CD14-positive monocyte (primary cell): ENCODE measurements around the gene TP53I13. TPM values are rescaled to one million over a fixed set of nuclear protein-coding genes. Genes with fewer than 3 reads are reported as not detected.

Source experiments
- DNase-seq, 3 donors: peaks; one replicate each; pipeline ENCODE4 v3.0.0-alpha.2; 2011 to 2022
- H2AFZ ChIP-seq: 2 replicates; pipeline ENCODE4 v1.6.0; 2012; ENCODE audit warnings: mild to moderate bottlenecking, low read depth, low read length, inconsistent platforms; ENCODE audit not compliant: insufficient read depth, poor library complexity, severe bottlenecking
- H3K27ac ChIP-seq, 2 donors: 1 replicate in 1 of 2; 2 replicates in 1 of 2; pipeline ENCODE4 v1.5.1; 2012 to 2013; ENCODE audit warnings: low read length in 2 of 2, control low read depth in 1 of 2, inconsistent platforms in 1 of 2, low read depth in 1 of 2, mild to moderate bottlenecking in 1 of 2
- H3K27me3 ChIP-seq, 2 donors: one replicate each; pipeline versions ENCODE4 v1.6.0 to v1.6.1; 2011 to 2013; ENCODE audit warnings: low read length in 2 of 2; ENCODE audit not compliant: control insufficient read depth in 2 of 2, insufficient read depth in 2 of 2
- H3K36me3 ChIP-seq, 2 donors: replicated peaks in 1 of 2; 1 replicate in 1 of 2; 2 replicates in 1 of 2; pipeline versions ENCODE4 v1.5.1 to v1.6.1; 2012 to 2013; ENCODE audit warnings: low read length in 2 of 2, control low read depth in 1 of 2, inconsistent platforms in 1 of 2, mild to moderate bottlenecking in 1 of 2; ENCODE audit not compliant: insufficient read depth in 2 of 2, control insufficient read depth in 1 of 2
- H3K4me1 ChIP-seq, 2 donors: 1 replicate in 1 of 2; 2 replicates in 1 of 2; pipeline versions ENCODE4 v1.5.1 to v1.6.1; 2012 to 2013; ENCODE audit warnings: low read length in 2 of 2, control low read depth in 1 of 2, inconsistent platforms in 1 of 2, mild to moderate bottlenecking in 1 of 2, moderate library complexity in 1 of 2; ENCODE audit not compliant: insufficient read depth in 2 of 2, control insufficient read depth in 1 of 2
- H3K4me2 ChIP-seq: replicated peaks from 2 replicates; pipeline ENCODE3; 2012; ENCODE audit warnings: low read length, moderate library complexity, mild to moderate bottlenecking; ENCODE audit not compliant: poor library complexity, severe bottlenecking; ENCODE audit errors: extremely low read depth
- H3K4me3 ChIP-seq, 3 experiments: fragments of 200-600 bp in 1 of 3; sonication (generic) in 1 of 3; replicated peaks in 1 of 3; 1 replicate in 2 of 3; 2 replicates in 1 of 3; pipeline ENCODE4 v1.5.1; 2011 to 2013; ENCODE audit warnings: low read length in 3 of 3, mild to moderate bottlenecking in 3 of 3, control low read depth in 2 of 3, low read depth in 2 of 3, inconsistent platforms in 1 of 3, moderate library complexity in 1 of 3
- H3K79me2 ChIP-seq: 2 replicates; pipeline ENCODE4 v1.6.0; 2012; ENCODE audit warnings: mild to moderate bottlenecking, control low read depth, inconsistent platforms, low read length, moderate library complexity; ENCODE audit not compliant: insufficient read depth
- H3K9ac ChIP-seq: 2 replicates; pipeline ENCODE4 v1.6.0; 2017; ENCODE audit warnings: low read length, mild to moderate bottlenecking; ENCODE audit not compliant: insufficient read depth, poor library complexity, severe bottlenecking
- H3K9me3 ChIP-seq, 2 donors: replicated peaks in 1 of 2; 1 replicate in 1 of 2; 2 replicates in 1 of 2; pipeline versions ENCODE4 v1.5.1 to v1.6.1; 2012 to 2013; ENCODE audit warnings: low read length in 2 of 2, control low read depth in 1 of 2; ENCODE audit not compliant: control insufficient read depth in 1 of 2, insufficient read depth in 1 of 2
- H4K20me1 ChIP-seq: 2 replicates; pipeline ENCODE4 v1.6.0; 2012; ENCODE audit warnings: mild to moderate bottlenecking, low read length, control low read depth, moderate library complexity; ENCODE audit not compliant: insufficient read depth
- H3K27ac Mint-ChIP-seq, 7 donors: one replicate each; pipeline ENCODE4 v1.8.0; 2020; ENCODE audit warnings: mild to moderate bottlenecking in 7 of 7, mixed read lengths in 7 of 7, moderate library complexity in 6 of 7, inconsistent platforms in 2 of 7
- H3K27me3 Mint-ChIP-seq, 3 donors: one replicate each; pipeline ENCODE4 v1.8.0; 2021 to 2022; ENCODE audit warnings: low read depth in 3 of 3, mild to moderate bottlenecking in 3 of 3, mixed read lengths in 3 of 3, moderate library complexity in 3 of 3, inconsistent platforms in 1 of 3
- H3K36me3 Mint-ChIP-seq, 2 donors: one replicate each; pipeline ENCODE4 v1.8.0; 2020; ENCODE audit warnings: mixed read lengths in 2 of 2, inconsistent platforms in 1 of 2, mild to moderate bottlenecking in 1 of 2
- H3K4me1 Mint-ChIP-seq: one replicate; pipeline ENCODE4 v1.8.0; 2020; ENCODE audit warnings: mild to moderate bottlenecking, mixed read lengths
- H3K4me3 Mint-ChIP-seq, 2 donors: one replicate each; pipeline ENCODE4 v1.8.0; 2020; ENCODE audit warnings: mild to moderate bottlenecking in 2 of 2, mixed read lengths in 2 of 2, moderate library complexity in 1 of 2
- H3K9me3 Mint-ChIP-seq, 7 donors: one replicate each; pipeline ENCODE4 v1.8.0; 2020 to 2022; ENCODE audit warnings: mixed read lengths in 7 of 7, mild to moderate bottlenecking in 6 of 7, moderate library complexity in 6 of 7, inconsistent platforms in 2 of 7
- WGBS: methylation state at CpG from one replicate; pipeline ENCODE4 v1.1.5; 2013; ENCODE audit warnings: missing lambda C conversion rate; ENCODE audit not compliant: insufficient coverage; 5-methylcytosine and 5-hydroxymethylcytosine counted together
- intact Hi-C, 2 donors: fragments of 100-400 bp; cut with micrococcal nuclease; formaldehyde crosslinking; loops; one replicate each; pipeline versions ENCODE4 v1.15.0 to v1.15.1; 2023
- polyA plus RNA-seq, 3 donors: library from polyadenylated mRNA; depleted of rRNA in 1 of 3; unstranded in 2 of 3; stranded (reverse) in 1 of 3; fragments of 300-500 nt in 2 of 3; fragments of >200 nt in 1 of 3; fragmentation: Illumina TruSeq in 2 of 3; gene quantifications; 1 replicate in 2 of 3; 2 replicates in 1 of 3; pipeline ENCODE4 v1.2.3, GENCODE V29; 2012 to 2021
- TF ChIP-seq, protein P1 (sequence below): fragments of 200-600 bp; IDR thresholded peaks from one replicate; pipeline ENCODE4 v1.8.0; 2022; ENCODE audit warnings: antibody characterized with exemption, mild to moderate bottlenecking

TP53I13 gene
- polyA plus RNA-seq, 3 donors, result 9.4 to 58.6 (median 14.4) TPM

GRCh38 chr17:29561554-29562517 lies 6.7 kb upstream of the TP53I13 start:
- H3K79me2 ChIP-seq, result peaks cover 36% of the 10 kb centered on the region
- H2AFZ ChIP-seq, result peak overlapping the region; percentile 45
- no peak overlapping the region for H3K4me3 ChIP-seq
- TF ChIP-seq, protein P1, sequence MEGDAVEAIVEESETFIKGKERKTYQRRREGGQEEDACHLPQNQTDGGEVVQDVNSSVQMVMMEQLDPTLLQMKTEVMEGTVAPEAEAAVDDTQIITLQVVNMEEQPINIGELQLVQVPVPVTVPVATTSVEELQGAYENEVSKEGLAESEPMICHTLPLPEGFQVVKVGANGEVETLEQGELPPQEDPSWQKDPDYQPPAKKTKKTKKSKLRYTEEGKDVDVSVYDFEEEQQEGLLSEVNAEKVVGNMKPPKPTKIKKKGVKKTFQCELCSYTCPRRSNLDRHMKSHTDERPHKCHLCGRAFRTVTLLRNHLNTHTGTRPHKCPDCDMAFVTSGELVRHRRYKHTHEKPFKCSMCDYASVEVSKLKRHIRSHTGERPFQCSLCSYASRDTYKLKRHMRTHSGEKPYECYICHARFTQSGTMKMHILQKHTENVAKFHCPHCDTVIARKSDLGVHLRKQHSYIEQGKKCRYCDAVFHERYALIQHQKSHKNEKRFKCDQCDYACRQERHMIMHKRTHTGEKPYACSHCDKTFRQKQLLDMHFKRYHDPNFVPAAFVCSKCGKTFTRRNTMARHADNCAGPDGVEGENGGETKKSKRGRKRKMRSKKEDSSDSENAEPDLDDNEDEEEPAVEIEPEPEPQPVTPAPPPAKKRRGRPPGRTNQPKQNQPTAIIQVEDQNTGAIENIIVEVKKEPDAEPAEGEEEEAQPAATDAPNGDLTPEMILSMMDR, result no peak
- Mint-ChIP-seq H3K36me3 (peaks cover 14 to 15% of the 10 kb centered on the region in 2 donors), H3K27ac (peak overlapping the region; percentile 36 to 82 (median 63)), H3K27me3 (peaks cover 0 to 5% (median 0%) of the 10 kb centered on the region in 3 donors), H3K4me3 (peak overlapping the region; percentile 21 to 73), H3K4me1 (peaks cover 64% of the 10 kb centered on the region), H3K9me3 (no peaks in the 10 kb centered on the region)
- no peaks in the 10 kb centered on the region for H3K27me3 ChIP-seq
- peak overlapping the region; percentile 23 for H3K4me2 ChIP-seq
- 22% methylated on average over 8 of the region's 17 CpGs for WGBS
- H3K27ac ChIP-seq, result peak overlapping the region in 1 of 2 donors; percentile 38
- H3K9me3 ChIP-seq, result no peaks in the 10 kb centered on the region
- peak in 2 of 3 donors; percentile 44 to 55 for DNase-seq
- peaks cover 53 to 54% of the 10 kb centered on the region in 2 donors for H3K4me1 ChIP-seq
- intact Hi-C loops, result loop anchor here (10.0 kb wide), 2 partner anchors 53 to 197 kb away; no protein-coding TSS in a partner anchor
- H4K20me1 ChIP-seq, result peaks cover 5% of the 10 kb centered on the region
- no peak overlapping the region for H3K9ac ChIP-seq
- no peaks in the 10 kb centered on the region for H3K36me3 ChIP-seq

DNA sequence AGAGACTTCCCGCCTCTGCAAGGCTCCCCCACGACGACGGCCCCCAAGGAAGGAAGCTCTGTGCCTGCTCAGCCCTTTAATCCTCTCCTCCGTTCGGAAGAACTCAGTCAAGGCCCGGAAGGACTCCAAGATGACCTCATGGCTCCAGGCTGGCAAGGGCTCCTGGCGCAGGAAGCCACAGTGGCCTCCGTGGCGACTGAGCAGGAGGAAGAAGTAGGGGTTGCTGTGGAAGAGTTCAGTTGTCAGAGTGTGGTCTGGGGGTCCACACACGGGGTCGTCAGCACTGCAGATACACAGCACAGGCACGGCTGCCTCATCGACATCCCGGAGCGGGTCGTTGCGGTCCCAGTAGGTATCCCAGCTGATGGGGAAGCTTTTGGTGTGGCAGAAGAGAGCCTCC lies 5.9 kb upstream of the TP53I13 start:
- peaks cover 36% of the 10 kb centered on the region for H3K79me2 ChIP-seq
- Mint-ChIP-seq H3K27me3 (peaks cover 0 to 5% (median 0%) of the 10 kb centered on the region in 3 donors), H3K9me3 (no peaks in the 10 kb centered on the region), H3K4me3 (peak overlapping the region in 1 of 2 donors; percentile 21), H3K4me1 (peaks cover 64% of the 10 kb centered on the region), H3K36me3 (peaks cover 14 to 15% of the 10 kb centered on the region in 2 donors), H3K27ac (peak overlapping the region in 6 of 7 donors; percentile 24 to 82 (median 61))
- H3K4me3 ChIP-seq, result no peak overlapping the region
- no peak overlapping the region for H3K9ac ChIP-seq
- peak overlapping the region in 1 of 2 donors; percentile 38 for H3K27ac ChIP-seq
- TF ChIP-seq, protein P1, result no peak
- no peak overlapping the region for H3K4me2 ChIP-seq
- intact Hi-C loops, result loop anchor here (10.0 kb wide), 2 partner anchors 52 to 198 kb away; no protein-coding TSS in a partner anchor
- H2AFZ ChIP-seq, result no peak overlapping the region
- peaks cover 5% of the 10 kb centered on the region for H4K20me1 ChIP-seq
- no peaks in the 10 kb centered on the region for H3K27me3 ChIP-seq
- no peak for DNase-seq
- H3K9me3 ChIP-seq, result no peaks in the 10 kb centered on the region
- WGBS, result 59% methylated on average over 15 of the region's 18 CpGs
- H3K4me1 ChIP-seq, result peaks cover 56 to 59% of the 10 kb centered on the region in 2 donors
- no peaks in the 10 kb centered on the region for H3K36me3 ChIP-seq
